ENCODE results near the gene NAPA. TPM values are rescaled to one million over a fixed set of nuclear protein-coding genes. Genes with fewer than 3 reads are reported as not detected.

Gene NAPA
- total RNA-seq, 1 experiment from 2014 or later = 98.3 TPM

DNA sequence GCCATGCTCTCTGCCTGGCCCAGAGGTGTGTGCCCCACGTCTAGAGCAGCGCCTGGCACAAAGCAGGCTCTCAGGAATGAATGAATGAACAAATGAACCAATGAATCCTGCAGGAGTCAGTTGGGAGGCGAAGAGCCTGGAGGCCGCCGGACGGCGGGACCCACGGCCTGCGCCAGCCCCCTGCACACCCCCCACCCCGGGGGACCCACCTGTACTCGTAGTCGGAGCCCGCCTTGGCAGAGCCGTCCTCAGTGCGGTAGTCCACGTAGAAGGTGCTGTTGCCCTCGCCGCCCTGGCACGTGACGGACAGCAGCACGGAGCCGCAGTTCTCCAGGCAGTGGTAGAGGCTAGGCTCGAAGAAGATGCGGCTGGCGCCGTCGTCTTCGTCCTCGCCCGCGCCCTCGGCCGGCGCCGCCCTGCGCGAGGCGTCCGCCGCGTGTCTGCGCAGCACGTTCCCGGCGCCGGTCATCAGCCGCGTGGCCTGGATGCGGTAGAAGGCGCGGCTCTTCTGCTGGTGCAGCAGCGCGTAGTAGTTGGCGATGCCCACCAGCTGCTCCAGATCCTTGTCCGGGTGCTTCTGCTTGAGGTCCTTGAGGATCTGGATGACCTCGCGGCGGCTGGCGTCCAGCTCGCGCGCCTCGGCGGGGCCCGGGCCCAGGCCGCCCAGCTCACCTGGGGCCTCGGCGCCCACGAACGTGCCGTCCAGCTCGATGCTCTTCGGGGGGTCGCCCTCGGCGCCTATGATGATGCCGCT, 58.0 kb downstream of the NAPA start:
- Histone ChIP-seq H3K4me3 (ENCODE audit: insufficient read depth, low read depth, low read length) (no peak overlapping the region), H3K27me3 (ENCODE audit: control insufficient read depth, insufficient read depth, low read length) (peaks cover 15% of the 10 kb centered on the region), H3K36me3 (replicated peaks; ENCODE audit: control insufficient read depth, insufficient read depth, low read length) (no peaks in the 10 kb centered on the region)
- no peak for DNase-seq

DNA sequence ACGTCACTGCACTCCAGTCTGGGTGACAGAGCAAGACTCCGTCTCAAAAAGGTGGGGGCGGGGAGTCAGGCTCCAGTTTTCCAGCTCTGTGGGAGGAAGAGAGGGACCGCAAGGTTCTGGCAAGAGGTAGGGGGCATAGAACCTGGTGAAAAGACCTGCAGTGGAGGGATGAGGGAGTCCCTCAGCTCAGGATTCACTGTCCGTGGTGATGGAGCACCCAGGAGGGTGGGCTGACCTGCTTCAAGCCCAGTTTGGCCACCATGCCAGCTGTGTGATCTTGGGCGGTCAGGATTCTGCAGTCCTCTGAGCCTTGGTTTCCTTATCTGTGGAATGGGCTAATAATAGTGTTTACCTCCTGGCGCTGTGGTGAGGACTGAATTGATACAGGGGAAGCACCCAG, 64.4 kb downstream of the NAPA start:
- H3K36me3 ChIP-seq (replicated peaks; ENCODE audit: control insufficient read depth, insufficient read depth, low read length) = no peaks in the 10 kb centered on the region
- DNase-seq = no peak
- H3K27me3 ChIP-seq (ENCODE audit: control insufficient read depth, insufficient read depth, low read length) = peaks cover 20% of the 10 kb centered on the region
- H3K4me3 ChIP-seq (ENCODE audit: insufficient read depth, low read depth, low read length) = no peak overlapping the region

DNA sequence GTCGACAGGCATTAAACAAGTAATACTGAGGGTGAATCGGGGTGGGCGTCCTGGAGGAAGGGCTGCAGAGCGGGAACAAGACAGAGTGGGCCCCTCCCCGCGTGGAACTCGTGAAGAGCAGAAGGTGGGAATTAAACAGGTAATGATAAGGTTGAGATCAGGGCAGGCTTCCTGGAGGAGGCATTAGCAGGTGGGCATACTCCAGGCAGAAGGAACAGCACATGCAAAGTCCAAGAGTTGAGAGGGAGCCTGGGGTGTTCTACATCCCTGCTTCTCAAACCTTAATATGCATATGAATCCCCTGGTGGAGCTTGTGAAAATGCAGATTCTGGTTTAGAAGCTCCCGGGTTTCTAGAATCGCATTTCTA, 66.5 kb downstream of the NAPA start:
- Histone ChIP-seq H3K27me3 (ENCODE audit: control insufficient read depth, insufficient read depth, low read length) (peaks cover 28% of the 10 kb centered on the region), H3K36me3 (replicated peaks; ENCODE audit: control insufficient read depth, insufficient read depth, low read length) (no peaks in the 10 kb centered on the region), H3K4me3 (ENCODE audit: insufficient read depth, low read depth, low read length) (peak overlapping the region; percentile 61)
- DNase-seq = no peak

DNA sequence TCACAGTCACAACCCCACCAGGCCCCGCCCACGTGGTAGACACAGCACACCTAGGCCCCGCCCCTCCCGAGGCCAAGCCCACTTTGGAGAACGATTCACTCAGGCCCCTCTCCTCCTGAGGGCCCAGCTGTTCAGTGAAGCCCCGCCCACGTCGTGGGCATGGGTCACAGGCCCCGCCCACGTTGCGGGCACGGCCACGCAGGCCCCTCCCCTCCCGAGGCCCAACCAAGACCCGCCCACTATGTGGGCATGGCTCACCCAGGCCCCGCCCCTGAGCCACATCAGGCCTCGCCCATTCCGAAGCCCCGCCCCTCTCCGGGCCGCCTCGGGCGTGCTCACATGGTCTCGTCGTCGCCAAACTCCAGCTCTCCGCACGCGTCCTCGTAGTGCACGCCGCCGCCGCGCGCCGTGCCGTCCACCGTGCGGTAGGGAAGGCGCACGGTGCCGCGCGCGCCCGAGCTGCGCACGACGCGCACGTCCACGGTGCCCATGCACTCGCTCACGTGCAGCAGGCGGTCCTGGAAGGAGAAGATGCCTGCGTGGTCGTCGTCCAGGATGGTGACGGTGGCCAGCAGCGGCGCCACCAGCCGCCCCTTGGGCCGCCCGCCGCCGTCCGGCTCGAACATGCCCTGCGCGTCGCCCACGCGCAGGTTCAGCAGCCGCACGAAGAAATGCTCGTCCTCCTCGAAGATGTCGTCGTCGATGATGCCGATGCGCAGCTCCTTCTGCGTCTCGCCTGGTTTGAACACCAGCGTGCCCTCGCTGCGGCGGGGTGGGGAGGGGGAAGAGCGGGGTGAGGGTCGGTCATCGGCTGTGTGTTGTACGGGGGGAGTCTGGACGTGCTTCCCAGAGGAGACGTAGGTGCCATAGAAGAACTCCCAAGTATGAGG, 67.1 kb downstream of the NAPA start:
- peak; percentile 98 for DNase-seq
- H3K27me3 ChIP-seq (ENCODE audit: control insufficient read depth, insufficient read depth, low read length) = peaks cover 28% of the 10 kb centered on the region

DNA sequence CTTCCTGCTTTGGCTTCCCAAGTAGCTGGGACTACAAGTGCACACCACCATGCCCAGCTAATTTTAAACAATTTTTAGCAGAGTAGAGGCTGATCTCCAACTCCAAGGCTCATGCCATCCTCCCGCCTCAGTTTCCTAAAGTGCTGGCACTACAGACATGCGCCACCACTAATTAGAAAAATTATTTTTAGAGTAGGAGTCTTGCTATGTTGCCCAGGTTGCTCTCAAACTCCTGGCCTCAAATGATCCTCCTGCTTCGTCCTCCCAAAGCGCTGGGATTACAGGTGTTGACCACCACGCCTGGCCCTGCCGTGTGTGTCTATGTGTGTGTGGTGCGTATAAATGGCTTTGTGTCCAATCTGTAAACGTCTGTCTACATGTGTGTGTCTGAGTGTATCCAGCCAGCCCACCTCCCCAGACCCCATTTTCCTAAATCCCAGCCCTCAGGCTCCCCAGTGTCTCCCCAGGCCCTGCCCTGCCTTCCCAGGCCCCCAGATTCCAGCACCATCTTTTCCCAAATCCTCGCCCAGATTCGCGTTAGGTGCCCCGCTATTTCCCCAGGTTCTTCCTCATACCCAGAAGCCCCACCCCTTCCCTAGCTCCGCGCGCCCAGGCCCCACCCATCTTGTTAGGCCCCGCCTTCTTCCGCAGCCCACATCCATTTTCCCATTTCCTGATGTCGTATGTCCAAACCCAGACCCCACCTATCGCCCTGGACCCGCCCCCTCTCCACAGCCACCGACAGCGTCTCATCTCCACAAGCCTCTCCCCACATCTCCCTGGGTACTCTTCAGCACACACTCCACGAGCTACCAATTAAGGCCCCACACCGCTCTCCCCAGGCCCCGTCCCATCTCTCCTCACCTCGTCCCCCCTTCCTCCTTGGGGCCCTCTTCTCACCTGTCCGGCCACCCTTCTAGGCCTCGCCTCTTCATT, 68.1 kb downstream of the NAPA start:
- peak overlapping the region; percentile 56 for H3K4me3 ChIP-seq (ENCODE audit: insufficient read depth, low read depth, low read length)
- peak; percentile 94 for DNase-seq
- H3K36me3 ChIP-seq (replicated peaks; ENCODE audit: control insufficient read depth, insufficient read depth, low read length) = no peaks in the 10 kb centered on the region
- peaks cover 28% of the 10 kb centered on the region for H3K27me3 ChIP-seq (ENCODE audit: control insufficient read depth, insufficient read depth, low read length)

More for the DNA sequence above, 67.1 kb downstream of the NAPA start:
- Histone ChIP-seq H3K4me3 (ENCODE audit: insufficient read depth, low read depth, low read length) (peak overlapping the region; percentile 61), H3K36me3 (replicated peaks; ENCODE audit: control insufficient read depth, insufficient read depth, low read length) (no peaks in the 10 kb centered on the region)

DNA sequence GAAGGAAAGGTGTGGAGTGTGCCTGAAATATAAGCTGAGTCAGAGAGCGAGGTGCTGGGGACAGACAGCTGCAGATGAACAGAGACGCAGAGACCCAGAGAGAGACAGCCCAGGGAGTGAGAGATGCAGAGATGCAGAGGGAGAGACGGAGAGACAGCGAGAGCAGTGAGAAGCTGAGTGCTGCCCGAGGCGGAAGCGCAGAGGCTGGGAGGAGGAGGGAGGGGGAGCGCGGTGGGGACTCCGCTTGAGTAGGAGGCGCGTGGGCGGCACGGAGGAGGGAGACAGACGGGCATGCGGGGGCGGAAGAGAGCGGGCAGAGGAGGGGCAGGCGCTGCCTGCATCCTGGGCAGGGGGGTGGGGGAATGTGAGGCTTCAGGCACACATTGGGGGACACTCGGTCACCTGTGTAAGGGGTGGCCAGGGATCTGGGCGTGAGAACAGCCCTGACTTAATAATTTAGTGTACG, 68.9 kb downstream of the NAPA start:
- Histone ChIP-seq H3K4me3 (ENCODE audit: insufficient read depth, low read depth, low read length) (no peak overlapping the region; the same call in 1 of the 2 replicates), H3K36me3 (replicated peaks; ENCODE audit: control insufficient read depth, insufficient read depth, low read length) (no peaks in the 10 kb centered on the region), H3K27me3 (ENCODE audit: control insufficient read depth, insufficient read depth, low read length) (peaks cover 28% of the 10 kb centered on the region)
- peak; percentile 82 for DNase-seq

DNA sequence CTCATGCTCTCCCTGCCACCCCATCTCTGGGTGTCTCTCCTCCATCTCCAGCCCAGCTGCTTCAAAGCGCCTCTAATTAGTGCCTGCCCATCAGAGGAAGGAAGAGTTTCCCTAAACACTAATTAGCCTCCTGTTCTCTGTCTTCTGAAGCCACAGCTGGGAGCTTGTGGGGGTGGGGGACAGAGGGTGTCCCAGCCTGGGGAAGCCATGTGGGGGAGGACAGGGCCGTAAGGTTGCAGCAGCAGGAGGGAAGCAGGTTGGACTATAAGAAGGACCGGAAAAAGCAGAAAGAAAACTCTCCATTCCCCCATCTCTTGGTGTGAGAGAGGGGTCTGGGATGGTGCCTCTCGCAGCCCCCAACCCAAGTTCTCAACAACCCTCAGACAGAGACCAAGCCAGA, 69.3 kb downstream of the NAPA start:
- no peak for DNase-seq
- no peaks in the 10 kb centered on the region for H3K36me3 ChIP-seq (replicated peaks; ENCODE audit: control insufficient read depth, insufficient read depth, low read length)
- peaks cover 28% of the 10 kb centered on the region for H3K27me3 ChIP-seq (ENCODE audit: control insufficient read depth, insufficient read depth, low read length)
- no peak overlapping the region for H3K4me3 ChIP-seq (ENCODE audit: insufficient read depth, low read depth, low read length)

GRCh38 chr19:47444388-47444821, 70.5 kb downstream of the NAPA start:
- DNase-seq = peak; percentile 89
- Histone ChIP-seq H3K27me3 (ENCODE audit: control insufficient read depth, insufficient read depth, low read length) (peaks cover 28% of the 10 kb centered on the region), H3K4me3 (ENCODE audit: insufficient read depth, low read depth, low read length) (no peak overlapping the region), H3K36me3 (replicated peaks; ENCODE audit: control insufficient read depth, insufficient read depth, low read length) (no peaks in the 10 kb centered on the region)

GRCh38 chr19:47443331-47443730, 71.5 kb downstream of the NAPA start:
- no peak for DNase-seq
- no peak overlapping the region for H3K4me3 ChIP-seq (ENCODE audit: insufficient read depth, low read depth, low read length)
- no peaks in the 10 kb centered on the region for H3K36me3 ChIP-seq (replicated peaks; ENCODE audit: control insufficient read depth, insufficient read depth, low read length)
- peaks cover 25% of the 10 kb centered on the region for H3K27me3 ChIP-seq (ENCODE audit: control insufficient read depth, insufficient read depth, low read length)

DNA sequence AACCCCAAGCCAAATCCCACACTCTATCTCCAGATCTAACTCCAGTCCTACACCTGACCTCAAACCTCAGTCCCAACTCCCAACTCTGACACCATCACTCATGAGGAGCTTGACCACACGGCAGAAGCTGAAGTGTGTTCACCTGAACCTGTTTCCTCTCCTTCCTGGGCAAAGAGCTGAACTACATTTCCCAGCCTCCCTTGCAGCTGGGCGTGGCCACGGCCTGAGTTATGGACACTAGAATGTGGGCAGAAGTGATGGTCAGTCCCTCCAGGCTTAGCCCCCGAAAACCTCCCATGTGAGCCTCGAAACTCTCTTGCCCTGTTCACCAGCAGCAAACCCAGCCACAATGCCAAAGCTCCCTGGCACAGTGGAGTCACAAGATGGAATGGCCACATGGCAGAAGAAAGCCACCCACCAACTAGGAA, 76.1 kb downstream of the NAPA start:
- no peaks in the 10 kb centered on the region for H3K36me3 ChIP-seq (replicated peaks; ENCODE audit: control insufficient read depth, insufficient read depth, low read length)
- DNase-seq = no peak
- no peak overlapping the region for H3K4me3 ChIP-seq (ENCODE audit: insufficient read depth, low read depth, low read length)
- H3K27me3 ChIP-seq (ENCODE audit: control insufficient read depth, insufficient read depth, low read length) = peaks cover 2% of the 10 kb centered on the region; the same call in 1 of the 2 replicates

Other genes with a start within 250 kb of the NAPA start
- gene INAFM1, start 240.2 kb downstream of the NAPA start, total RNA-seq (2014; rRNA removed; shearing (Covaris generic)) = 2.0 and 2.9 TPM in 2 replicates
- gene C5AR1, start 205.2 kb downstream of the NAPA start, total RNA-seq (2014; rRNA removed; shearing (Covaris generic)) = 0.17 TPM in 1 of 2 replicates, not detected in the other
- 0.03 TPM in 1 of 2 replicates, not detected in the other for gene C5AR2, start 182.9 kb downstream of the NAPA start, total RNA-seq (2014; rRNA removed; shearing (Covaris generic))
- gene DHX34, start 165.7 kb downstream of the NAPA start, total RNA-seq (2014; rRNA removed; shearing (Covaris generic)) = 34.6 and 40.0 TPM in 2 replicates
- gene MEIS3, start 95.5 kb downstream of the NAPA start, total RNA-seq (2014; rRNA removed; shearing (Covaris generic)) = 87.0 and 134 TPM in 2 replicates
- 6.7 and 10.3 TPM in 2 replicates for gene SLC8A2, start 43.2 kb downstream of the NAPA start, total RNA-seq (2014; rRNA removed; shearing (Covaris generic))
- gene KPTN, start 30.8 kb downstream of the NAPA start, total RNA-seq (2014; rRNA removed; shearing (Covaris generic)) = 9.9 and 10.5 TPM in 2 replicates
- gene ZNF541, start 58.1 kb upstream of the NAPA start, total RNA-seq (2014; rRNA removed; shearing (Covaris generic)) = not detected in 2 replicates
- 3.4 and 8.5 TPM in 2 replicates for gene BICRA, start 94.1 kb upstream of the NAPA start, total RNA-seq (2014; rRNA removed; shearing (Covaris generic))
- gene EHD2, start 198.4 kb upstream of the NAPA start, total RNA-seq (2014; rRNA removed; shearing (Covaris generic)) = 6.2 and 7.5 TPM in 2 replicates
- 155 and 167 TPM in 2 replicates for gene NOP53, start 230.5 kb upstream of the NAPA start, total RNA-seq (2014; rRNA removed; shearing (Covaris generic))